Choroid plexus epithelial cell (primary cell): ENCODE measurements around the gene GLDN.

Experiments
- DNase-seq: peaks from one replicate; pipeline ENCODE4 v3.0.0-alpha.2; 2010; ENCODE audit warnings: low read depth
- H3K4me3 ChIP-seq: 2 replicates; pipeline ENCODE4 v1.5.1; 2011; ENCODE audit warnings: low read depth, mild to moderate bottlenecking, control low read depth, low read length, moderate library complexity
- TF ChIP-seq, protein P1 (sequence below): conservative IDR thresholded peaks from 2 replicates; pipeline ENCODE4 v1.5.1; 2011; ENCODE audit warnings: low read depth, mild to moderate bottlenecking, control low read depth, inconsistent platforms, low read length, moderate library complexity

GLDN gene

DNA sequence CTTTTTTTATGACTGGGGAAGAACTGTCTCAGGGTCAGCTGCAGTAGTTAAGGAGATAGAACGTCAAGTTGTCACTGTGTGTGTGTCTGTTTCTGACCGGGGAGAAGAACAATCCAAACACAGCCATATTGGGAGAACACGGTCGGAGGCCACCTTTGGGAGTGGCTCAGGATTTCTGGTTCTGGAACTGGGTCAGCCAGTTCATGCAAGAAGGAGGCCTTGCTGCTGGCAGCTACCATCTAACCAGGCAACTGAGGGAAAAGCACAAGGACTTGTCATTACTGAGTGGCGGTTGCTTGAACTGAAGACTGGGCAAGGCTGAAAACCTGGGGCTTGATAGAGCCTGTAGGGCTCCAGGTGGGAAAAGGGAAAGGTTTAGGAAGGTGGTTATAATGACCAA lies 24.6 kb downstream of the GLDN start:
- DNase-seq, result no peak
- TF ChIP-seq, protein P1, sequence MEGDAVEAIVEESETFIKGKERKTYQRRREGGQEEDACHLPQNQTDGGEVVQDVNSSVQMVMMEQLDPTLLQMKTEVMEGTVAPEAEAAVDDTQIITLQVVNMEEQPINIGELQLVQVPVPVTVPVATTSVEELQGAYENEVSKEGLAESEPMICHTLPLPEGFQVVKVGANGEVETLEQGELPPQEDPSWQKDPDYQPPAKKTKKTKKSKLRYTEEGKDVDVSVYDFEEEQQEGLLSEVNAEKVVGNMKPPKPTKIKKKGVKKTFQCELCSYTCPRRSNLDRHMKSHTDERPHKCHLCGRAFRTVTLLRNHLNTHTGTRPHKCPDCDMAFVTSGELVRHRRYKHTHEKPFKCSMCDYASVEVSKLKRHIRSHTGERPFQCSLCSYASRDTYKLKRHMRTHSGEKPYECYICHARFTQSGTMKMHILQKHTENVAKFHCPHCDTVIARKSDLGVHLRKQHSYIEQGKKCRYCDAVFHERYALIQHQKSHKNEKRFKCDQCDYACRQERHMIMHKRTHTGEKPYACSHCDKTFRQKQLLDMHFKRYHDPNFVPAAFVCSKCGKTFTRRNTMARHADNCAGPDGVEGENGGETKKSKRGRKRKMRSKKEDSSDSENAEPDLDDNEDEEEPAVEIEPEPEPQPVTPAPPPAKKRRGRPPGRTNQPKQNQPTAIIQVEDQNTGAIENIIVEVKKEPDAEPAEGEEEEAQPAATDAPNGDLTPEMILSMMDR, result no peak
- H3K4me3 ChIP-seq, result no peak overlapping the region

DNA sequence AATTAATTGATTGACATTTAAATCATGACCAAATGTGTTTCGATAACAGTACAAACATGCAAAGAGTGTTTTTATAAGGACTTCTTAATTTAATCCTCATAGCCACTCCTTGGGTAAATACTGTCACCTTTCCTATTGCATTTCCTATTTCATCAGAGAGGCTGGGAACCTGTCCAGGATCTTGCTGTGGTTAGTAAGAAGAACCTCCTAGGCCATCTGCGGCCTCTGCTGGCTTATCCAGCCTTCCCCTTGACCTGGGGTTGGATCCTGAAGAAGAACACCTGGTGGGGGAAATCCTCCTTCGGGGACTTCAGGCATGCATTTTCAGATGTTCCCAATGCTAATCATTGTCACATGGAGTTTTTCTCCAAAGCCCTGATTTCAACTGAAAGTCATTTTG lies 25.5 kb downstream of the GLDN start:
- no peak overlapping the region for H3K4me3 ChIP-seq
- DNase-seq, result peak; percentile 80
- TF ChIP-seq, protein P1, result peak; percentile 23

DNA sequence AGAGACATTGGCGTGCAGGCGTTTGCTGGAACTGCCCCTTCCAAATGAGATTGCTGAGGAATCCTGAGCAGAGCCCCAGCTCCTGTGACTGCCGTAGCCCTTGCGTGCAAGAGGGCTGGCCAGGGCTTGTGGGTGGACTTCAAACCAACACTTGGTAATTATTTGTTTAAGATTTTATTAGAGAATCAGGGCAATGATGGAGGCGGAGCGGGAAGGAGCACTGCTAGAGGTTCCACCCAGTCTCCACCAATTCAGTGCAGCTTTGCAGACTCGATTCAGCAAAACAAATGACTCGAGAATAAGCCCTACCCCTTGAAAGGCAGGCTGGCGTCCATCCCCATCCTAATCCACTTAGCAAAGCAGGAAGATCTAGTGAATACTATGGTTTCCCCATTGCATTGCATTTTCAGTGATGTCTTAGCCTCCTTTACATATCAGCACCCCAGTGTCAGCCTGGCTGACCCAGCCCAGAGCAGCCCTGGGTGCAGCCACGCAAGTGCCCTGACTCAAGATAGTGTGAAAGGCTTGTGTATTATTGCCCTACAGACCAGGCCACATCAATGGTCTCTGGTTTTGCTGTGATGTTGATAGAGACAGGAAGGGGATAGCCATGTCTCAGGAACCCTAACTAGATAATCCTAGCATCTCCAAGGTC lies 26.0 kb downstream of the GLDN start:
- TF ChIP-seq, protein P1, result no peak
- no peak overlapping the region for H3K4me3 ChIP-seq
- peak; percentile 13 for DNase-seq

DNA sequence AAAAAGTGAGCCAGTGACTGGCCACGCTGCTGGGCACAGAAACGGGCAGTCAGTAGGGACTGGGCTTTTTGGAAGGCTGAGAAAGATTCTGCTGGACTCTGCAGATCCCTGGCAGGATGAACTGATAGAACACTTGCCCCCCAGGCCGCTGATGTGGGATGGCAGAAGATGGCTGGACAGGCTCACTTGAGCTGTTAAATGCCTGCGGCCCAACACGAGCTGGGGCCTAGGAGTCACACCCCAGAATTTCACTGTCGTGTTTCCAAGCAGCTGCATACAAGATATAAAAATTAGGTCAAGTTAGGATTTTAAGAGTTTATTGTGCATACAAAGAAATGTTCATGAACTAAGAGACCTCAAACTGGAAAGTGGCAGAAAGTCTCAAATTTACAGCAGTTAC lies 26.9 kb downstream of the GLDN start:
- TF ChIP-seq, protein P1, result no peak
- no peak overlapping the region for H3K4me3 ChIP-seq
- DNase-seq, result no peak

DNA sequence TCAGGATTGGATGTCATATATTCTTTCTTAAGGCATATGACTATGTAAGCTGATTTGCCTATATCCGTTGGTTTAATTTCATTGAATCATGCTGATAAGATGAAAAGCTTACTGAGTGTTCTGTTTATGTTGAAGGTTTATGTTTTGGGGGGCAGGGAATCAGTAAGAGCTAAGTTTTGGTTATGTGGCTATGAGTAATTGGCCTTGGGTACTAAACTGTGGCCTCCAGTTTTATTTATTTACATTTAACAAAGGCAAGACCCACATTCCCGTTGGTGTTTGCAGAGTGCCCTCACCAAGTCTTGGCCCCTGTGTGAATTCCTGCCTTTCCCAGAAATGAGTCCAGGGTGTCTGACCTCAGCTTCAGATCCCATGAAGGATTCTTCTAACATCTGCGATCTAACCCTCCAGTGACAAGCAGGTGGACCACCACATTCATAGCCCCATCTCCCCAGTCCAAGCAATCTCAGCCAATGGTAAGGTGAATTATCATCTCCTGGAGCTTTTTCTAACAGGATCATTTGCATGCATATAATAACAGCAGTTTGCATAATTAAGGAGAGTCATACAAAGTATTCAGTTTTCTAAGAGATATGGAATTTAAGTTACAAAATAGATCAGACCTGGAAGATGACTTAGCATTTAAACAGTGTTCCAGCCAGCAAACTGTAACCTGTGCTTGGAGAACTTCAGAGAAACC lies 27.4 kb downstream of the GLDN start:
- peak; percentile 70 for DNase-seq
- TF ChIP-seq, protein P1, result no peak
- no peak overlapping the region for H3K4me3 ChIP-seq

DNA sequence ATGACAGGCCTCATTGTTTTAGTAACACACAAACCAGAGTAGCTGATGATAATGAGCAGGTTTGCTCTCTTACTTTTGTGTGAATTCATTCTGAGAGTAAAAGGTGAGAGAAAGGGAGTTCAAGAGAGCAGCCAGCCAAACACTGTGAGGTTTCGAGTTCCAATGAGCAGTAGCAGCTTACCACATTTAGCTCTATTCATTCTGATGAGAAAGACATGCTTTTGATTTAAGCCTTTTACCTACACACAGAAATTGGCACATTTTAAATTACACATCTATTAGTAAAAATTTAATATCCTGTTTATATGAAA lies 28.0 kb downstream of the GLDN start:
- H3K4me3 ChIP-seq, result no peak overlapping the region
- TF ChIP-seq, protein P1, result no peak
- DNase-seq, result no peak

DNA sequence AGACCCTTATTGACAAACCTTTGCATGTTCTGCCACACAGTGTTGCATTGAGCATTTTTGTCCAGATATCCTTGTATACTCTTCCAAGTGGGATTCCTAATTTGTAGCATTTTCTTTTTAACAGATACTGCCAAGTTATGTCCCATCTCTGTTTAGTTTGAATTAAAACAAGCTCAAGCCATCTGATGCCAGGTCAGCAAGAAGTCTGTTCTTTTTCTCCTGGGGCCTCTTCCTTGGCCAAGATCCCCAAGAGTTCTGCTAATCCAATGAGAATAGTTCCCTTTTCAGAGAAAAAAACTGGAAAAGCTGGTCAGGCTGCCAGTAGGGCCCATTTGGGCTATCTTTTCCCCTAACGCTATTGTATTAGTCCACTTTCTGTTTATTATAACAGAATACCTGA lies 29.8 kb downstream of the GLDN start:
- TF ChIP-seq, protein P1, result no peak
- no peak for DNase-seq
- H3K4me3 ChIP-seq, result no peak overlapping the region
